Ascending aorta (tissue), 2 donors: ENCODE measurements around the gene ITPKC. TPM values are rescaled to one million over a fixed set of nuclear protein-coding genes. Genes with fewer than 3 reads are reported as not detected.
A peak's percentile ranks its signal among the peaks of the same experiment; 100 is the strongest.

Source experiments
- DNase-seq, 2 donors: peaks; one replicate each; pipeline ENCODE4 v3.0.0-alpha.2; 2019; ENCODE audit warnings: low spot score in 2 of 2
- H3K27ac ChIP-seq, 2 donors: fragments of 200-600 bp; sonication (generic); one replicate each; pipeline ENCODE4 v1.5.1; 2016 to 2017; ENCODE audit warnings: mild to moderate bottlenecking in 1 of 2
- H3K27me3 ChIP-seq: fragments of 200-600 bp; sonication (generic); one replicate; pipeline ENCODE4 v1.5.1; 2017
- H3K36me3 ChIP-seq, 2 donors: fragments of 200-600 bp; sonication (generic); one replicate each; pipeline ENCODE4 v1.5.1; 2016
- H3K4me1 ChIP-seq, 2 donors: fragments of 200-600 bp; sonication (generic); one replicate each; pipeline ENCODE4 v1.5.1; 2016 to 2017; ENCODE audit warnings: mild to moderate bottlenecking in 1 of 2
- H3K4me3 ChIP-seq, 2 donors: fragments of 200-600 bp; sonication (generic); one replicate each; pipeline ENCODE4 v1.5.1; 2016 to 2017; ENCODE audit warnings: mild to moderate bottlenecking in 1 of 2
- H3K9me3 ChIP-seq, 2 donors: fragments of 200-600 bp; sonication (generic); one replicate each; pipeline ENCODE4 v1.5.1; 2016
- intact Hi-C: fragments of 100-400 bp; cut with DNase I; formaldehyde crosslinking; loops from one replicate; pipeline ENCODE4 v1.15.1; 2023
- total RNA-seq: library from RNA; depleted of rRNA; stranded (reverse); fragments of >200 nt; gene quantifications from one replicate; pipeline ENCODE4 v1.1.0, GENCODE V29; 2016
- TF ChIP-seq, protein P1 (sequence below), 3 experiments: fragments of 200-600 bp in 2 of 3; fragments of 450-650 bp in 1 of 3; sonication (generic) in 2 of 3; IDR thresholded peaks; one replicate each; pipeline ENCODE4 v1.5.1; 2016 to 2019; ENCODE audit warnings: antibody characterized with exemption in 3 of 3, mild to moderate bottlenecking in 1 of 3, moderate library complexity in 1 of 3

The ITPKC gene
- total RNA-seq, 1 donor from 2014 or later = 60.7 TPM

DNA sequence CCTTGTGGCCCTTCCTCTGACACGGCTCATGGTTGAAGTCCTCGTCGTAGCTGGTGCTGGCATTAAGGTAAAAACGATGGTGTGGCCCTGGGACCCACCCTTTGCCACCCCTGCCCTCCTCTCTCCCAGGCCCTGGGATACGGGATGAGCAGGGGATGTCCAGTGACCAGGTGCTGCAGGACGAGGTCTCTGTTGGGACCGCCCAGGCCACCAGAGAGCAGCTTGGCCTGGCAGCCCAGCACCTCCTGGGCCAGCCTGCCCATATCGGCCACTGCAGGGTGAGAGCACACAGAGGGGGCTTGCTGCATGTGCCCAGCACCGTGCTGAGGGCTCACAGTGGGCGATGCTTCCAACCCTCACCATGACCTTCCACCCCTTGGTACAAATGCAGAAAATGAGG, 27.0 kb downstream of the ITPKC start:
- Histone ChIP-seq H3K27me3 (no peaks in the 10 kb centered on the region), H3K36me3 (peaks cover 17 to 18% of the 10 kb centered on the region in 2 donors), H3K4me1 (peaks cover 6 to 11% of the 10 kb centered on the region in 2 donors), H3K27ac (no peak overlapping the region), H3K9me3 (no peaks in the 10 kb centered on the region), H3K4me3 (no peak overlapping the region)
- DNase-seq = no peak
- intact Hi-C loops = no loop called here
- TF ChIP-seq, protein P1, sequence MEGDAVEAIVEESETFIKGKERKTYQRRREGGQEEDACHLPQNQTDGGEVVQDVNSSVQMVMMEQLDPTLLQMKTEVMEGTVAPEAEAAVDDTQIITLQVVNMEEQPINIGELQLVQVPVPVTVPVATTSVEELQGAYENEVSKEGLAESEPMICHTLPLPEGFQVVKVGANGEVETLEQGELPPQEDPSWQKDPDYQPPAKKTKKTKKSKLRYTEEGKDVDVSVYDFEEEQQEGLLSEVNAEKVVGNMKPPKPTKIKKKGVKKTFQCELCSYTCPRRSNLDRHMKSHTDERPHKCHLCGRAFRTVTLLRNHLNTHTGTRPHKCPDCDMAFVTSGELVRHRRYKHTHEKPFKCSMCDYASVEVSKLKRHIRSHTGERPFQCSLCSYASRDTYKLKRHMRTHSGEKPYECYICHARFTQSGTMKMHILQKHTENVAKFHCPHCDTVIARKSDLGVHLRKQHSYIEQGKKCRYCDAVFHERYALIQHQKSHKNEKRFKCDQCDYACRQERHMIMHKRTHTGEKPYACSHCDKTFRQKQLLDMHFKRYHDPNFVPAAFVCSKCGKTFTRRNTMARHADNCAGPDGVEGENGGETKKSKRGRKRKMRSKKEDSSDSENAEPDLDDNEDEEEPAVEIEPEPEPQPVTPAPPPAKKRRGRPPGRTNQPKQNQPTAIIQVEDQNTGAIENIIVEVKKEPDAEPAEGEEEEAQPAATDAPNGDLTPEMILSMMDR (IDR thresholded peaks at IDR 0.05) = no peak

DNA sequence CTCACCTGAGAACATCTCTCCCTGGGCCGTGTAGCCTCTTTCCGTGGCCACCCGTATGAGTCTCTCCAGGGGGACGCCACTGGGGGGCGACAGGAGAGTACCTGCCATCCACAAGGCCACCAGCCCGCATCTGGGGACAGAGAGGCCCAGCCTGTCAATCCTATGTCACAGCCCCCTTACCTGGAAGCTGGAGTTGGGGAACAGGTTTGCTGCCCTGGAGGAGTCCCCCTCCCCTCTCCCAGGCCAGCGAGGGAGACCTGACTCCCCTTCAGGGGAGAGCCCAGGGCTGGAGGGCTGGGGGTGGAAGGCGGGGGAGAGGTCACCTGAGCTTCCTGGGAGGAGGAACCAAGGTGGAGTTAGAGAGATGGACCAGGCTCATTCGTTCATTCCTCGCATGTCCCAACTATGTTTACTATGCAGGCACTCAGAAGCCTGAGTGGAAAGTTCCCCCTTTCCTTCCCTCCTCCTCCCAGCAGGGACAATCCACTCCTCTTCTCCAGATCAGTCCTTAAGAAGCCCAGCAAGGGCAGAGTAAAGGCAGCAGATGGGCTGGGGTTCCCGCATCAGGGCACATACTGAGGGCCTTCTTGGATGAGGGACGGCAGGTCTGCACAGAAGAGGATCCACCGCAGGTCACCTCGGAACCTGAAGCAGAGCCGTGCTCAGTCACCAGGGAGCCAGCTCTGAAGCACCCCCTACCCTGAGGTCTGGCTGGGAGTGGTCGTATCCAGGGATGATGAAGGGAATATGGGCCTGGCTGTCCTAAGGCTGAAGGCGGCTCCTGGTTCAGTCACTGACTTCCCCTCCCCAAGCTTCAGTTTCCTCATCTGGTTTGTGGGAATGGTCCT, 27.9 kb downstream of the ITPKC start:
- Histone ChIP-seq H3K27me3 (no peaks in the 10 kb centered on the region), H3K4me3 (no peak overlapping the region), H3K4me1 (peaks cover 8 to 17% of the 10 kb centered on the region in 2 donors), H3K36me3 (peaks cover 8 to 9% of the 10 kb centered on the region in 2 donors), H3K27ac (peak overlapping the region; percentile 5 to 9), H3K9me3 (no peaks in the 10 kb centered on the region)
- TF ChIP-seq, protein P1 (IDR thresholded peaks at IDR 0.05) = peak in 1 of 3 experiments; percentile 19
- no peak for DNase-seq
- intact Hi-C loops = no loop called here

DNA sequence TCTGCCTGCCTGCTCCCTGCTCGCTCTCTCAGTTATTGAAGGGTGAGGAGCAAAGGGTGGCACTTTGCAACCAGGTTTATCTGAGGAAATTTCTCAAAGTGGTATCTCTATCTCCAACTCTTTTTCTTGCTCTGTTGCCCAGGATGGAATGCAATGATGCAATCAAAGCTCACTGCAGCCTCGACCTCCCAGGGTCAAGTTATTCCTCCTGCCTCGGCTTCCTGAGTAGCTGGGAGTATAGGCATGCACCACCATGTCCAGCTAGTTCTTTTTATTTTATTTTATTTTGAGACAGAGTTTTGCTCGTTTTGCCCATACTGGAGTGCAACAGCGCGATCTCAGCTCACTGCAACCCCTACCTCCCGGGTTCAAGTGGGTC, 28.5 kb downstream of the ITPKC start:
- Histone ChIP-seq H3K27ac (peak overlapping the region in 1 of 2 donors; percentile 5), H3K27me3 (no peaks in the 10 kb centered on the region), H3K36me3 (peaks cover 2 to 3% of the 10 kb centered on the region in 2 donors), H3K4me1 (peaks cover 5 to 15% of the 10 kb centered on the region in 2 donors), H3K9me3 (no peaks in the 10 kb centered on the region), H3K4me3 (no peak overlapping the region)
- intact Hi-C loops = no loop called here
- DNase-seq = no peak
- TF ChIP-seq, protein P1 (IDR thresholded peaks at IDR 0.05) = no peak

DNA sequence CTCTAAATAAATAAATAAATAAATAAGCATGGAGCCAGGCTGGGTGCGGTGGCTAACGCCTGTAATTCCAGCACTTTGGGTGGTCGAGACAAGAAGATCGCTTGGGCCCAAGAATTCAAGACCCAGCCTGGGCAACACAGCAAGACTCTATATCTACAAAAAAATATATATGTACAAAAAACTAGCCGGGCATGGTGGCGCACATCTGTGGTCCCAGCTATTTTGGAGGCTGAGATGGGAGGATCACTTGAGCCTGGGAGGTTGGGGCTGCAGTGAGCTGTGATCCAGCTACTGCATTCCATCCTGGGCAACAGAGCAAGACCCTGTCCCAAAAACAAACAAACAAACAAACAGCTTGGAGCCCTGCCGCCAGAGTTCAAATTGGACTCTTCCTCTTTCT, 30.6 kb downstream of the ITPKC start:
- TF ChIP-seq, protein P1 (IDR thresholded peaks at IDR 0.05) = no peak
- Histone ChIP-seq H3K36me3 (no peaks in the 10 kb centered on the region), H3K4me3 (no peak overlapping the region), H3K27me3 (no peaks in the 10 kb centered on the region), H3K4me1 (peaks cover 8 to 14% of the 10 kb centered on the region in 2 donors), H3K27ac (no peak overlapping the region), H3K9me3 (no peaks in the 10 kb centered on the region)
- no peak for DNase-seq
- intact Hi-C loops = no loop called here

DNA sequence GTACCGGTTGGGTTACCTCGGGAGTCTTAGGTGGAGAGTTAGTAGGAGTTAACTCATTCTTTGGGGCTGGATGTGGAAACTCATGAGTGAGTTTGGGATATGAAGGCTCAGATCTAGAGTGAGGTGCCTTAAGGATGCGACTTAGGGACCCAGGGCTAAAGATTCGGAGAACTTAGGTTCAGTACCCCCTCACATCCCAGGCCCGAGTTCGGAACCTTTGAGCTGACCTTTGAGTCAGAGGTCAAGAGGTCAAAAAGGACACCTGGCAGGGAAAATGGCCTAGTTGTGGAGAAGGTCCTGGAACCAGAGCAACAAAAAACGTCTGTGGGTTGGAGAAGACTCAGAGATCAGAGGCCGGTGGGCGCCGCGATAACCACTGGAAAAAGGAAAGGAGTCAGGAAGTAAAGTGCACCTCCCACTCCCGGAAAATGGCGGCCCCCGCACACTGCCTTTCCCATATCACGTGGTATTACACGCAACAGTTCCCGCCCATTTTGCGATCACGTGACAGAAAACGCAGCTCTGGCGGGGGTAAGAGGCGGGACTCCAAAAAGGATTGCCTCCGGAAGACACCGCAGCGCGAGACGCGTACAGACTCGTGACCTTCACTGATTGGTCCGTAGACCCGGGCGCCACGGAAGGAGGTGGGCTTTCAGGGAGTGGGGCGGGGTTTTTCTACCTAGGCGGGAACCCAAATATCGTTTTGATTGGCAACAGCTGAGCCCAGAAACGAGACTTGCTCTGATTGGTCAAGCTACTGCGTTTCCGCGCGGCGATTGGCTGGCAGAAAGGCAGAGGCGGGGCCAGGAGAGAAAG, 33.4 kb downstream of the ITPKC start, which contains the start of gene ACTMAP:
TSS of gene ACTMAP (minus strand) at position 420 of the 816 bp plus-strand sequence. CDS start 674 bp downstream, outside the sequence.
- DNase-seq = peak; percentile 99 to 100
- Histone ChIP-seq H3K36me3 (no peaks in the 10 kb centered on the region), H3K4me3 (peak within 1 kb of the TSS; percentile 65 to 80), H3K9me3 (no peaks in the 10 kb centered on the region), H3K27ac (peak within 1 kb of the TSS; percentile 89 to 93), H3K27me3 (no peaks in the 10 kb centered on the region), H3K4me1 (peaks cover 12 to 32% of the 10 kb centered on the region in 2 donors)
- intact Hi-C loops = loop anchor here (1.0 to 2.0 kb wide), 6 partner anchors 28 to 87 kb away; partner anchors contain the start of genes EGLN2, NUMBL and RAB4B
- TF ChIP-seq, protein P1 (IDR thresholded peaks at IDR 0.05) = no peak
